Endothelial cell of umbilical vein (primary cell): ENCODE data around the gene PCDHGA1. TPM values are rescaled to one million over a fixed set of nuclear protein-coding genes. Genes with fewer than 3 reads are reported as not detected.

ENCODE experiments used
- BruUV-seq: library from RNA; stranded (reverse); fragments of 400-500 nt; replicated peaks from 2 replicates; lab custom pipeline; 2021; lab: Mats Ljungman, UMichigan
- CTCF ChIA-PET: fragments of 300-600, 350-600 bp; sonication (Branson Sonifier 250); formaldehyde crosslinking; loops from one replicate; lab custom pipeline; 2021; ENCODE audit warnings: antibody characterized with exemption, inconsistent platforms; lab: Charles Lee
- POLR2A ChIA-PET: fragments of 300-600, 350-600 bp; sonication (Branson Sonifier 250); formaldehyde crosslinking; loops from one replicate; lab custom pipeline; 2021; ENCODE audit warnings: antibody characterized with exemption, inconsistent platforms; lab: Charles Lee
- DNase-seq: peaks from one replicate; pipeline ENCODE4 v3.0.0-alpha.2; 2011; ENCODE audit warnings: low read depth, low spot score
- FAIRE-seq: peaks from 2 replicates; lab custom pipeline; 2011; peaks lifted over from hg19 to GRCh38; lab: Jason Lieb, UNC
- H2AFZ ChIP-seq: 2 replicates; pipeline ENCODE4 v1.6.0; 2012; ENCODE audit warnings: low read depth, low read length, control low read depth, inconsistent platforms
- H3K27ac ChIP-seq: 2 replicates; pipeline ENCODE4 v1.5.1; 2011; ENCODE audit warnings: low read depth, mild to moderate bottlenecking, control low read depth, low read length, moderate library complexity; ENCODE audit not compliant: insufficient read depth
- H3K27me3 ChIP-seq, 2 experiments: 2 replicates each; pipeline versions ENCODE4 v1.6.0 to v1.6.1; 2011; ENCODE audit warnings: low read length in 2 of 2, mixed read lengths in 1 of 2; ENCODE audit not compliant: control insufficient read depth in 2 of 2, insufficient read depth in 2 of 2
- H3K36me3 ChIP-seq, 2 experiments: 2 replicates in 1 of 2; 3 replicates in 1 of 2; pipeline ENCODE4 v1.5.1; 2011; ENCODE audit warnings: low read length in 2 of 2, mild to moderate bottlenecking in 1 of 2, moderate library complexity in 1 of 2; ENCODE audit not compliant: control insufficient read depth in 2 of 2, insufficient read depth in 2 of 2; ENCODE audit errors: extremely low read depth in 1 of 2
- H3K4me1 ChIP-seq: 3 replicates; pipeline ENCODE4 v1.5.1; 2011; ENCODE audit warnings: mild to moderate bottlenecking, low read length; ENCODE audit not compliant: control insufficient read depth, insufficient read depth; ENCODE audit errors: extremely low read depth
- H3K4me2 ChIP-seq: 2 replicates; pipeline ENCODE4 v1.6.1; 2011; ENCODE audit warnings: low read length, control low read depth, mixed read lengths; ENCODE audit not compliant: insufficient read depth
- H3K4me3 ChIP-seq, 3 experiments: fragments of 200-600 bp in 1 of 3; sonication (generic), shearing (Covaris generic) in 1 of 3; replicated peaks in 1 of 3; 2 replicates each; pipeline ENCODE4 v1.5.1; 2011 to 2016; ENCODE audit warnings: control low read depth in 3 of 3, low read length in 3 of 3, mild to moderate bottlenecking in 2 of 3, inconsistent platforms in 1 of 3, low read depth in 1 of 3, moderate library complexity in 1 of 3; ENCODE audit not compliant: insufficient read depth in 1 of 3
- H3K79me2 ChIP-seq: 2 replicates; pipeline ENCODE4 v1.6.0; 2012; ENCODE audit warnings: low read length, inconsistent platforms; ENCODE audit not compliant: control insufficient read depth, insufficient read depth
- H3K9ac ChIP-seq: replicated peaks from 2 replicates; pipeline ENCODE3; 2011; ENCODE audit warnings: low read length, control low read depth; ENCODE audit not compliant: insufficient read depth; ENCODE audit errors: extremely low read depth
- H3K9me1 ChIP-seq: replicated peaks from 3 replicates; pipeline ENCODE4 v1.6.0; 2011; ENCODE audit warnings: mild to moderate bottlenecking, low read length; ENCODE audit not compliant: control insufficient read depth, insufficient read depth; ENCODE audit errors: extremely low read depth
- H3K9me3 ChIP-seq: replicated peaks from 2 replicates; pipeline ENCODE4 v1.5.1; 2012; ENCODE audit warnings: low read length, inconsistent platforms; ENCODE audit not compliant: control insufficient read depth, insufficient read depth
- H4K20me1 ChIP-seq: replicated peaks from 2 replicates; pipeline ENCODE3; 2011; ENCODE audit warnings: mild to moderate bottlenecking, low read length; ENCODE audit not compliant: control insufficient read depth, insufficient read depth; ENCODE audit errors: extremely low read depth
- MYC ChIP-seq: IDR thresholded peaks from one replicate; pipeline ENCODE4 v1.6.1; 2011; ENCODE audit warnings: mild to moderate bottlenecking, low read depth, low read length
- dilution Hi-C: fragments of 300-500 bp; cut with MboI; formaldehyde crosslinking; loops from one replicate; pipeline ENCODE4 v1.15.0; 2019; ENCODE audit warnings: low sequenced_read_pairs; ENCODE audit not compliant: extremely low pct_ligation_motif_present
- intact Hi-C: fragments of 100-400 bp; cut with micrococcal nuclease; formaldehyde crosslinking; loops from one replicate; pipeline ENCODE4 v1.10.0; 2022
- polyA plus RNA-seq, 4 experiments: library from polyadenylated mRNA; depleted of rRNA in 3 of 4; stranded (reverse) in 3 of 4; unstranded in 1 of 4; fragments of >200 nt; gene quantifications; 2 replicates each; pipeline versions ENCODE4 v1.2.1 to v1.2.3, GENCODE V29; 2011 to 2012; ENCODE audit warnings: missing spikeins in 1 of 4
- total RNA-seq: library from RNA; stranded (reverse); gene quantifications from 2 replicates; pipeline ENCODE4 v1.2.3, GENCODE V29; 2021
- TF ChIP-seq, protein P1 (sequence below), 2 donors: IDR thresholded peaks; 1 replicate in 1 of 2; 2 replicates in 1 of 2; pipeline ENCODE4 v1.5.1; 2011; ENCODE audit warnings: low read length in 2 of 2, mild to moderate bottlenecking in 2 of 2, moderate library complexity in 2 of 2, control low read depth in 1 of 2, inconsistent platforms in 1 of 2, low read depth in 1 of 2; ENCODE audit not compliant: insufficient read depth in 1 of 2; ENCODE audit errors: extremely low read depth in 1 of 2

PCDHGA1 gene
- total and polyA plus RNA-seq, 2 donors (not counting 3 experiments of a cell fraction or from before 2014, with no cell fraction given): 0.22 to 0.44 TPM

DNA sequence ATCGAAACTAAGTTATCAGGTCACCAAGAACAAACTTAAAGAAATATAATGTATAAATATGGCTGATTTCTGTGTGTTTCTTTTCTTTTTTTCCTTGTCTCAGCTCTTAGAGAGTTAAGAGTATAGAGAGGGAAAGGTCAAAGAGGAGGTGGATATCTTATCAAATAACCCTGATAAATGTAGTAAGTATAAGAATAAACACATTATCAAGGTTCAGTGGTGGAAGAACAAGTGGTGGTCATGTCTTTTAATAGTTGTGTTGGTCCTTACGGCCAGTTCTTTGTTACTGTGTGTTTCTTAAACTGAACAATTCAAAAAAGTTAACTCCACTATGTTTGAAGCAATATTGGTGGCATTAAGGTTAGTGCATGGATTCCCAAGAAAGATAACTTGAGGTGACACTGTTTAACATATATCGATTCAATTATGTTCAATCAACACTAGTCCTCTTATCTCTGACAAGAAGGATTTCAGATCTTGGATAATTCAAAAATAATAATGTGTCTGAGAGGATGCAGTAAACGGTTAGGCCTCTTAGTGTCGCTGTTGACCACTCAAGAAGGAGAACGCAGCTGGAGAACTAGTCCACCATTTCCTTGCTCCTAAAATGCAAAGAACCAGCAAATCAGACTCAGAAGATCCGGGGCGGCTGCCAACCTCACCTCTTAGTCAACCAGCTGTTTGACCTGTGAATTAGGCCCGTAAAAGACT, 13.1 kb downstream of the PCDHGA1 start, which contains the start of gene PCDHGA3:
PCDHGA3 (plus strand) TSS at position 588 of the 711 bp plus-strand sequence. CDS start 205 bp downstream, outside the sequence.
- FAIRE-seq (peak; percentile 56), DNase-seq (peak; percentile 53)
- Histone ChIP-seq H3K79me2 (no peaks in the 10 kb centered on the region), H4K20me1 (no peaks in the 10 kb centered on the region), H3K27me3 (peaks cover 10 to 29% of the 10 kb centered on the region in 2 experiments), H3K4me2 (peak within 1 kb of the TSS; percentile 65), H3K36me3 (no peaks in the 10 kb centered on the region), H3K4me3 (peak within 1 kb of the TSS in 2 of 3 experiments; percentile 17 to 59), H3K9ac (peak within 1 kb of the TSS; percentile 49), H3K4me1 (peaks cover 3% of the 10 kb centered on the region), H2AFZ (peak within 1 kb of the TSS; percentile 86), H3K9me1 (no peaks in the 10 kb centered on the region), H3K27ac (no peak within 1 kb of the TSS), H3K9me3 (no peaks in the 10 kb centered on the region)
- TF ChIP-seq, protein P1, sequence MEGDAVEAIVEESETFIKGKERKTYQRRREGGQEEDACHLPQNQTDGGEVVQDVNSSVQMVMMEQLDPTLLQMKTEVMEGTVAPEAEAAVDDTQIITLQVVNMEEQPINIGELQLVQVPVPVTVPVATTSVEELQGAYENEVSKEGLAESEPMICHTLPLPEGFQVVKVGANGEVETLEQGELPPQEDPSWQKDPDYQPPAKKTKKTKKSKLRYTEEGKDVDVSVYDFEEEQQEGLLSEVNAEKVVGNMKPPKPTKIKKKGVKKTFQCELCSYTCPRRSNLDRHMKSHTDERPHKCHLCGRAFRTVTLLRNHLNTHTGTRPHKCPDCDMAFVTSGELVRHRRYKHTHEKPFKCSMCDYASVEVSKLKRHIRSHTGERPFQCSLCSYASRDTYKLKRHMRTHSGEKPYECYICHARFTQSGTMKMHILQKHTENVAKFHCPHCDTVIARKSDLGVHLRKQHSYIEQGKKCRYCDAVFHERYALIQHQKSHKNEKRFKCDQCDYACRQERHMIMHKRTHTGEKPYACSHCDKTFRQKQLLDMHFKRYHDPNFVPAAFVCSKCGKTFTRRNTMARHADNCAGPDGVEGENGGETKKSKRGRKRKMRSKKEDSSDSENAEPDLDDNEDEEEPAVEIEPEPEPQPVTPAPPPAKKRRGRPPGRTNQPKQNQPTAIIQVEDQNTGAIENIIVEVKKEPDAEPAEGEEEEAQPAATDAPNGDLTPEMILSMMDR (IDR thresholded peaks at IDR 0.05; ENCODE audit: extremely low read depth in 1 of 2, insufficient read depth in 1 of 2, low read depth in 1 of 2, low read length in 2 of 2): peak; percentile 29 to 53
- no peak for TF ChIP-seq MYC
- dilution Hi-C loops (no loop called here), intact Hi-C loops (loop anchor here (2.0 kb wide), 1 partner anchor 23 kb away; the partner anchor contains the start of gene TAF7)
- BruUV-seq: no TSS peak
- CTCF ChIA-PET: interaction anchor here (0.8 to 3.8 kb wide), 26 partner anchors 9 to 224 kb away, joined by 3 to 38 read pairs (median 5); partner anchors contain the start of genes PCDHB9, PCDHGA1, PCDHGA10 and PCDHGA12
- POLR2A ChIA-PET: interaction anchor here (1.3 kb wide), 1 partner anchor 23 kb away, joined by 3 read pairs; the partner anchor contains the start of gene TAF7
